HUES48 (cell line): ENCODE results near the gene GPSM1.

Experiments
- H3K27ac ChIP-seq: one replicate; pipeline ENCODE4 v1.7.0; 2013; ENCODE audit warnings: low read depth, low read length, inconsistent platforms
- H3K27me3 ChIP-seq: 2 replicates; pipeline ENCODE4 v1.6.1; 2013; ENCODE audit warnings: mild to moderate bottlenecking, low read length; ENCODE audit not compliant: control insufficient read depth, insufficient read depth
- H3K36me3 ChIP-seq: 2 replicates; pipeline ENCODE4 v1.6.1; 2013; ENCODE audit warnings: low read length; ENCODE audit not compliant: control insufficient read depth, insufficient read depth
- H3K4me1 ChIP-seq: 2 replicates; pipeline ENCODE4 v1.6.1; 2013; ENCODE audit warnings: mild to moderate bottlenecking, low read length; ENCODE audit not compliant: control insufficient read depth, insufficient read depth
- H3K4me3 ChIP-seq: 2 replicates; pipeline ENCODE4 v1.5.1; 2013; ENCODE audit warnings: mild to moderate bottlenecking, low read depth, low read length
- H3K9ac ChIP-seq: 2 replicates; pipeline ENCODE4 v1.6.1; 2013; ENCODE audit warnings: mild to moderate bottlenecking, low read depth, low read length, moderate library complexity
- H3K9me3 ChIP-seq: 2 replicates; pipeline ENCODE4 v1.6.1; 2013; ENCODE audit warnings: low read length; ENCODE audit not compliant: control insufficient read depth, insufficient read depth

Gene GPSM1

GRCh38 chr9:136284311-136284710 is 43.0 kb upstream of the GPSM1 start:
- Histone ChIP-seq H3K4me3 (no peak overlapping the region), H3K36me3 (no peaks in the 10 kb centered on the region), H3K9me3 (no peaks in the 10 kb centered on the region), H3K27me3 (no peaks in the 10 kb centered on the region), H3K27ac (no peak overlapping the region), H3K9ac (no peak overlapping the region), H3K4me1 (0 out of 2 replicates have a peak, but pooled peaks cover 4% of the 10 kb centered on the region)

GRCh38 chr9:136284951-136285350 is 42.4 kb upstream of the GPSM1 start:
- no peak overlapping the region for H3K9ac ChIP-seq
- no peak overlapping the region for H3K27ac ChIP-seq
- H3K4me1 ChIP-seq = 0 out of 2 replicates have a peak, but pooled peaks cover 4% of the 10 kb centered on the region
- H3K27me3 ChIP-seq = no peaks in the 10 kb centered on the region
- no peaks in the 10 kb centered on the region for H3K9me3 ChIP-seq
- H3K4me3 ChIP-seq = no peak overlapping the region
- no peaks in the 10 kb centered on the region for H3K36me3 ChIP-seq

DNA sequence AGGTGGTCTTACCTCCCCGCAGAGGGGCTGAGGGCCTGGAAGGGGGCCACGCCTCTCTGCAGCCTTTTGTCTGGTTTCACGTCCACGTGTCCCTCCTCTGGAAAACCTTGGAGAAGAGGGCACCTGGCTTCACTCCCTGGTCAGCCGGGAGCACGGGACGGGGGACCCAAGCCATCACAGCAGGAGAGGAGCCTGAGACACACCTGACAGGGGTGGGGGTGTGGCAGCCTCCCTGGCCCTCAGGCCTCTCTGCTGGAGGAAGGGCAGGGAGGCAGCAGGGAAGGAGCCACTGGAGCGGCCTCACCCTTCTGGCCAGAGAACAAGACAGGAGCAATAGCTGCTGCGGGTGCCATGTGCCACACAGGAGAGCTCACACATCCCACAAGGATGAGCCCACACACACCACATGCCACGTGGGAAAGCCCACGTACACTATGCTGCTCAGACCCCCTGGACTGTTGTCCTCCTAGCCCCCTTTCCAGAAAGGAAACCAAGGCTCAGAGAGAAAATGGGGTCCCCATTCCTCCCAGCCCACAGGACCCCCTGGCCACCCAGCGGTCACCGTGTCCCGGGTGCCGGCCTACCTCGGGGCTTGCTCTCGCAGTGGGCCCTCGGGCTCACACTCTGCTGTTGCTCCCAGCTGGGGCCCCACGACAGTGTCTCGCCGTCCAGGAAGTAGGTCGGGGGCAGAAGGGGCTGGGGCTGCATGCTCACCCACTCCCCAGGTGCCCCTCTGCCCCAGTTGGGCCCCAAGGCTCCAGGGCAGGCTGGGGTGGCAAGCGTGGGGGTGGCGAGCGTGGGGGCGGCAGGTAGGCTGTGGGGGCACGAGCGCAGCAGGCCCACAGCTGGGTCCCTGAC is 41.6 kb upstream of the GPSM1 start:
- Histone ChIP-seq H3K4me1 (0 out of 2 replicates have a peak, but pooled peaks cover 4% of the 10 kb centered on the region), H3K27me3 (no peaks in the 10 kb centered on the region), H3K9me3 (no peaks in the 10 kb centered on the region), H3K27ac (no peak overlapping the region), H3K36me3 (no peaks in the 10 kb centered on the region), H3K9ac (no peak overlapping the region), H3K4me3 (no peak overlapping the region)

- Histone ChIP-seq H3K27me3 (no peaks in the 10 kb centered on the region), H3K9me3 (no peaks in the 10 kb centered on the region), H3K4me3 (no peak overlapping the region), H3K9ac (no peak overlapping the region), H3K36me3 (no peaks in the 10 kb centered on the region), H3K4me1 (0 out of 2 replicates have a peak, but pooled peaks cover 4% of the 10 kb centered on the region), H3K27ac (no peak overlapping the region)
Measured at GRCh38 chr9:136286359-136286986, 40.9 kb upstream of the GPSM1 start.

DNA sequence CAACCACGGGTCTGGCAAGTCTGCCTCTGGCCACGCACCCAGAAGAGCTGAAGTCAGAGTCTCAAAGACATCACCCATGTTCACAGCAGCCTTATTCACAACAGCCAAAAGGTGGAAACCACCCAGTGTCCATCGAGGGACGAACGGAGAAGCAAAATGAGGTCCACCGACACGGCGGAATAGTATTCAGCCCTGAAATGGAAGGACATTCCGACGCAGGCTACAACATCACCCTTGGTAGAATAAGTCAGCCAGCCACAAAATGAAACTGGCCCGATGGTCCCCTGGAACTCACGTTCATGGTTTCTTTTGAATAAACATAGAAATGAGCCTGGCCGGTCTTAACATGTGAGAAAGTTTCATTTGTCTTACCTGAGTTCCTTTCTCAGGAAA is 40.4 kb upstream of the GPSM1 start:
- no peak overlapping the region for H3K27ac ChIP-seq
- H3K4me3 ChIP-seq = no peak overlapping the region
- no peaks in the 10 kb centered on the region for H3K27me3 ChIP-seq
- H3K4me1 ChIP-seq = 0 out of 2 replicates have a peak, but pooled peaks cover 4% of the 10 kb centered on the region
- H3K36me3 ChIP-seq = no peaks in the 10 kb centered on the region
- H3K9ac ChIP-seq = no peak overlapping the region
- no peaks in the 10 kb centered on the region for H3K9me3 ChIP-seq

- Histone ChIP-seq H3K27ac (no peak overlapping the region), H3K36me3 (no peaks in the 10 kb centered on the region), H3K9ac (no peak overlapping the region), H3K4me1 (0 out of 2 replicates have a peak, but pooled peaks cover 4% of the 10 kb centered on the region), H3K4me3 (no peak overlapping the region), H3K9me3 (no peaks in the 10 kb centered on the region), H3K27me3 (no peaks in the 10 kb centered on the region)
Measured at GRCh38 chr9:136287960-136288753, 39.2 kb upstream of the GPSM1 start.

DNA sequence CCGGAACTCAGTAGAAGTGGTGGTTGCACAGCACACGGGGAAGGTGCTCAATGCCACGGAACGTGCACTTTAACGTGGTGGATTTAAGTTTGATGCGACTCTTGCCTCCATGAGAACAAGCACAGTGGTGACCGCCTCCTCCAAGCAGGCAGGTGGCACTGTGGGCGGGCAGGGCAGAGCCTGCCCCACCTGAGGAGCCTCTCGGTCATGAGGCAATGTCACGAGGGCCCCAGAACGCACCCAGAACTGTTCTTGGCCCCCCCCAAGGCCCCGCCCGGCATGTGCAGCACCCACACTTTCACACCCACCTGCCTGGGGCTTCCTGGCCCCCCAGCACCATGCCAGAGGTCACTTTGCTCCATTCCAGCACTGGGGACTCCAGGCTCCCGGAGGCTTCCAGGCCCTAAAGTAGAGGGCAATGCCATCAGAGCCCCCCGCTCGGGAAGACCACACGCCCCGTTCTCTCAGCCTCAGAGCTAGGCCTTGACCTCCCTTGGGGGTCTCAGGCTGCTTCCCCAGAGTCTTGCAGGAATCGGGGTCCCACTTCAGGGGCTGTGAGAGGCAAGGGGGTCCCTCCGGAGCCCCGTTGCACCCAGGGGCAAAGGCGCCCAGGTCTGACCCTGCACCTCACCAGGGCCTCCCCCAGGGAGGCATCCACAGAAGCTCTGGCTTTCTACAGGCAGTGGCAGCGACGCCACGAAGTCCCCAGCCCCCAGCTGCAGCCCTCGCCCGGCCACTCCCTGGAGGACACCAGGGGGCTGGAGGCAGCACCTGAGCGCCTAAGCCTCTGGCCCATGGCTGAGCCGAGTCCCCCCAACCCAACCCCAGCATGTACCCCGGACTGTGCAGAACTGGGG is 37.5 kb upstream of the GPSM1 start:
- Histone ChIP-seq H3K27ac (no peak overlapping the region), H3K36me3 (no peaks in the 10 kb centered on the region), H3K9me3 (no peaks in the 10 kb centered on the region), H3K4me3 (no peak overlapping the region), H3K9ac (no peak overlapping the region), H3K27me3 (no peaks in the 10 kb centered on the region), H3K4me1 (no peaks in the 10 kb centered on the region)

DNA sequence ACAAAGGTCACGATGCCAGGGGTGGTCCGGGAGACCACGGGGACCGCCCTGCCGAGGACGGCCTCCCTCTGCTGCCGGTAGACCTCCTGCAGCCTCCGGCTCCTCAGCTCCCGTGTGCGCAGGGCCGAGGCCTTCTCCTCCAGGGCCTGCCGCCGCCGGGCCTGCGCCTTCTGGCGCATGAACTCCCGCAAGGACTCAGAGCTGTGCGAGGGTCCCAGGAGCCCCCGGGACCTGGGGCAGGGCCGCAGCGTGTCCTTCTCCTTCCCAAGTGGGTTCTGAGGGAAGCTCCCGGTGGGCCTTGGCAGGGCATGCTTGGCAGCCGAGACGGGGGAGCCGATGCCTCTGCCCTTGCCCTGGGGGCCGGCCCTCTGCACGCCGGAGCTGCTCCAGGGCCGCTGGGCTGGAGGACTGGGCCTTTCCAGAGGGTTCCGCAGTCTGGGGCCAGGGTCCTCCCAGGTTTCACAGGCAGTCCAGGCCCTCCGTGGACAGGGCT is 36.8 kb upstream of the GPSM1 start:
- Histone ChIP-seq H3K27me3 (no peaks in the 10 kb centered on the region), H3K9me3 (no peaks in the 10 kb centered on the region), H3K9ac (no peak overlapping the region), H3K27ac (no peak overlapping the region), H3K36me3 (no peaks in the 10 kb centered on the region), H3K4me3 (no peak overlapping the region), H3K4me1 (no peaks in the 10 kb centered on the region)

- Histone ChIP-seq H3K4me3 (no peak overlapping the region), H3K9me3 (no peaks in the 10 kb centered on the region), H3K9ac (no peak overlapping the region), H3K36me3 (no peaks in the 10 kb centered on the region), H3K27me3 (no peaks in the 10 kb centered on the region), H3K4me1 (no peaks in the 10 kb centered on the region), H3K27ac (no peak overlapping the region)
Measured at GRCh38 chr9:136291306-136292025, 35.9 kb upstream of the GPSM1 start.
